ENCODE measurements around the gene FIBP. TPM values are rescaled to one million over a fixed set of nuclear protein-coding genes. Genes with fewer than 3 reads are reported as not detected.

FIBP gene
- total and polyA plus RNA-seq, 2 experiments from 2014 or later: 200 to 201 TPM

GRCh38 chr11:65915101-65915820 is 27.0 kb upstream of the FIBP start:
- H2AFZ ChIP-seq: no peak overlapping the region
- peak; percentile 55 for DNase-seq
- 22 to 29% methylated on average over 9 to 10 of the region's 10 CpGs for WGBS, 2 experiments (ENCODE audit: low coverage in 1 of 2, low lambda C conversion rate in 2 of 2, missing lambda C conversion rate in 2 of 2)
- peak overlapping the region; percentile 76 for H3K4me2 ChIP-seq (ENCODE audit: unreplicated experiment)
- peaks cover 65% of the 10 kb centered on the region for H3F3A ChIP-seq (ENCODE audit: insufficient read depth)
- H3K4me1 ChIP-seq (ENCODE audit: insufficient read depth): peaks cover 70% of the 10 kb centered on the region
- H3K4me3 ChIP-seq: peak overlapping the region; percentile 83
- H3K9me2 ChIP-seq (ENCODE audit: insufficient read depth): no peaks in the 10 kb centered on the region
- H3K36me3 ChIP-seq (ENCODE audit: low read depth): no peaks in the 10 kb centered on the region
- peak overlapping the region; percentile 99 for H3K27ac ChIP-seq
- no peaks in the 10 kb centered on the region for H3K9me3 ChIP-seq (ENCODE audit: low read depth)
- H4K20me1 ChIP-seq (ENCODE audit: insufficient read depth): no peaks in the 10 kb centered on the region
- no peak for TF ChIP-seq EZH2 (IDR thresholded peaks at IDR 0.05; ENCODE audit: insufficient read depth, poor library complexity, severe bottlenecking)
- no peak for TF ChIP-seq EZH2phosphoT487 (IDR thresholded peaks at IDR 0.05; ENCODE audit: insufficient read depth, low read depth)
- in situ Hi-C loops (cut with MboI): no loop called here
- H3K79me2 ChIP-seq (ENCODE audit: insufficient read depth): peaks cover 39% of the 10 kb centered on the region
- H3K9ac ChIP-seq: peak overlapping the region; percentile 81
- H3K27me3 ChIP-seq (replicated peaks; ENCODE audit: insufficient read depth): no peaks in the 10 kb centered on the region

- Histone ChIP-seq H2AFZ (no peak overlapping the region), H3K4me1 (ENCODE audit: insufficient read depth) (peaks cover 66% of the 10 kb centered on the region)
- in situ Hi-C loops (cut with MboI): no loop called here
Measured at GRCh38 chr11:65912845-65913244, 24.6 kb upstream of the FIBP start.

DNA sequence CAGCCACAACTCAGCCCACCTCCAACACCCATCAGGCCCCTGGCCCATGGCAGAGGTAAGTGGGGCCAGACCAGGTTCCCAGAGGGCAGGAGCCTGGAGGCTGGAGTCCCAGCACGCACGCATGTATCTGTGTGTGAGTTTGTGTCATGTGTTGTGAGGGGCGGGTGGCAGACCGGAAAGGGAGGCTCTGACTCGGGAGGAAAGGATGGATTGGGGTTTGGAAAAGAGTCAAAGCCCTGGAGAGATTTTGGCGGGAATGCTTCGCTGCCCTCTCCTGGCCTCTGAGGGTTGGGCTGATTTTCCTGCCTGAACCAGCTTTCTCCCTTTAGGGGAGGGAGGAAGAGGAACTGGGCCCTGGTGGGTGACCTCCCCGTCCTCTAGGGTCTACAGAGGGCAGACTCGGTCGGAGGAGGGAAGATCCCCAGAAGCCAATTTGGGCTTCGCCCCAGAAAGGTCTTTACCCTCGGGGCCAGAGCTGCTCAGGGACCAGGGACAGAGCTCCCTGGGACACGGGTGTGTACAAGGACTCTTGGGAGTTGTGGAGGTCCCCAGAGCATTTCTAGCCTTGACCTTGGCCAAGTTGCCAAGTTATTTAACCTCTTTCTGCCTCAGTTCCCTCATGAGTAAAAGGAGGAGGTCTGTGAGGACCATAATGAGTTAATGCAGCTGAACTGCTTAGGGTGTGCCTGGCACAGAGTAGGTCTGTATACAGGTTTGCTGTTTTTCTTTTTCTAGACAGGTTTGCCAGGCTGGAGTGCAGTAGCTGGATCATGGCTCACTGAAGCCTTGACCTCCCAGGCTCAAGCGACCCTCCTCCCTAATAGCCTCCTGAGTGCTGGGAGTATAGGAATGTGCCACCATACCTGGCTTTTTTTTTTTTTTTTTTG is 23.7 kb upstream of the FIBP start:
- H3K9me3 ChIP-seq (ENCODE audit: low read depth): no peaks in the 10 kb centered on the region
- H3K4me2 ChIP-seq (ENCODE audit: unreplicated experiment): peak overlapping the region; percentile 59
- no peaks in the 10 kb centered on the region for H3K27me3 ChIP-seq (replicated peaks; ENCODE audit: insufficient read depth)
- 9 to 12% methylated on average over 13 to 14 of the region's 14 CpGs for WGBS, 2 experiments (ENCODE audit: low coverage in 1 of 2, low lambda C conversion rate in 2 of 2, missing lambda C conversion rate in 2 of 2)
- H3K4me3 ChIP-seq: peak overlapping the region; percentile 27; the same call in 1 of the 2 replicates
- TF ChIP-seq EZH2phosphoT487 (IDR thresholded peaks at IDR 0.05; ENCODE audit: insufficient read depth, low read depth) (no peak), EZH2 (IDR thresholded peaks at IDR 0.05; ENCODE audit: insufficient read depth, poor library complexity, severe bottlenecking) (no peak)
- peak; percentile 95 for DNase-seq
- peak overlapping the region; percentile 76 for H3K9ac ChIP-seq
- H3K36me3 ChIP-seq (ENCODE audit: low read depth): no peaks in the 10 kb centered on the region
- H3K79me2 ChIP-seq (ENCODE audit: insufficient read depth): peaks cover 12% of the 10 kb centered on the region
- peaks cover 50% of the 10 kb centered on the region for H3F3A ChIP-seq (ENCODE audit: insufficient read depth)
- H4K20me1 ChIP-seq (ENCODE audit: insufficient read depth): no peaks in the 10 kb centered on the region
- H3K27ac ChIP-seq: peak overlapping the region; percentile 99
- 0 out of 2 replicates have a peak overlapping the region, but pooled peaks have one; percentile 6 for H2AFZ ChIP-seq
- peaks cover 59% of the 10 kb centered on the region for H3K4me1 ChIP-seq (ENCODE audit: insufficient read depth)
- in situ Hi-C loops (cut with MboI): no loop called here
- H3K9me2 ChIP-seq (ENCODE audit: insufficient read depth): no peaks in the 10 kb centered on the region

More at GRCh38 chr11:65912845-65913244, 24.6 kb upstream of the FIBP start:
- Histone ChIP-seq H4K20me1 (ENCODE audit: insufficient read depth) (no peaks in the 10 kb centered on the region), H3K4me3 (0 out of 2 replicates have a peak overlapping the region, but pooled peaks have one; percentile 7), H3K9ac (peak overlapping the region; percentile 76), H3F3A (ENCODE audit: insufficient read depth) (peaks cover 58% of the 10 kb centered on the region), H3K27me3 (replicated peaks; ENCODE audit: insufficient read depth) (no peaks in the 10 kb centered on the region), H3K36me3 (ENCODE audit: low read depth) (no peaks in the 10 kb centered on the region), H3K27ac (peak overlapping the region; percentile 99), H3K9me2 (ENCODE audit: insufficient read depth) (no peaks in the 10 kb centered on the region), H3K4me2 (ENCODE audit: unreplicated experiment) (peak overlapping the region; percentile 59), H3K79me2 (ENCODE audit: insufficient read depth) (peaks cover 21% of the 10 kb centered on the region), H3K9me3 (ENCODE audit: low read depth) (no peaks in the 10 kb centered on the region)
- DNase-seq: peak; percentile 88
- no peak for TF ChIP-seq EZH2phosphoT487 (IDR thresholded peaks at IDR 0.05; ENCODE audit: insufficient read depth, low read depth)
- TF ChIP-seq EZH2 (IDR thresholded peaks at IDR 0.05; ENCODE audit: insufficient read depth, poor library complexity, severe bottlenecking): no peak
- WGBS, 2 experiments (ENCODE audit: low coverage in 1 of 2, low lambda C conversion rate in 2 of 2, missing lambda C conversion rate in 2 of 2): 0 to 11% methylated on average over 4 of the region's 4 CpGs

- Histone ChIP-seq H3K36me3 (ENCODE audit: low read depth) (no peaks in the 10 kb centered on the region), H3K27ac (no peak overlapping the region), H3K9me3 (ENCODE audit: low read depth) (no peaks in the 10 kb centered on the region), H3K9ac (no peak overlapping the region), H3F3A (ENCODE audit: insufficient read depth) (peaks cover 30% of the 10 kb centered on the region), H3K79me2 (ENCODE audit: insufficient read depth) (no peaks in the 10 kb centered on the region; the same call in 1 of the 2 replicates), H3K27me3 (replicated peaks; ENCODE audit: insufficient read depth) (no peaks in the 10 kb centered on the region), H3K4me1 (ENCODE audit: insufficient read depth) (peaks cover 45% of the 10 kb centered on the region), H4K20me1 (ENCODE audit: insufficient read depth) (no peaks in the 10 kb centered on the region), H3K4me2 (ENCODE audit: unreplicated experiment) (no peak overlapping the region), H3K9me2 (ENCODE audit: insufficient read depth) (no peaks in the 10 kb centered on the region), H3K4me3 (no peak overlapping the region), H2AFZ (no peak overlapping the region)
- no peak for DNase-seq
- TF ChIP-seq EZH2 (IDR thresholded peaks at IDR 0.05; ENCODE audit: insufficient read depth, poor library complexity, severe bottlenecking): no peak
- in situ Hi-C loops (cut with MboI): no loop called here
- 93 to 95% methylated on average over 6 of the region's 6 CpGs for WGBS, 2 experiments (ENCODE audit: low coverage in 1 of 2, low lambda C conversion rate in 2 of 2, missing lambda C conversion rate in 2 of 2)
Measured at GRCh38 chr11:65907878-65908277, 19.6 kb upstream of the FIBP start.

Data from GM23248 (cell line).